GM10847 (cell line): ENCODE data around the gene PCLO.

Experiments used
- POLR2A ChIP-seq: IDR thresholded peaks from 2 replicates; pipeline ENCODE4 v1.6.1; 2011; ENCODE audit not compliant: insufficient read length; ENCODE audit errors: extremely low read depth

The PCLO gene

DNA sequence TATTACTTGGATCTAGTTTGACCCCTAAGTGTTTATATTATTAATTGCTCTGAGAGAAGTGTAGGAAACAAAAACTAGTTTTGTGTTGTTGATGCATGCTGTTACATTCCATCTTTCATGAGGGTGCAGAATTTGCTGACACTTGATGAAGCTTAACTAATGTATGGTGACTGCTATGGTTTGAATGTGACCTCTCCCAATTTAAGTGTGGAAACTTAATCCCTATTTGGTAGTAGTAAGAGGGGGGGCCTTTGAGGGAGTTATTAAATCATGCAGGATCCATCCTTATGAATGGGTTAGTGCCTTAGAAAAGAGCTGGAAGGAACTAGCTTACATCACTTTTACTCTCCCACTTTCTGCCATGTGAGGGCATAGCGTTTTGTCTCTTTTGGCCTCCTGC, 142.5 kb downstream of the PCLO start:
- no peak for TF ChIP-seq POLR2A

GRCh38 chr7:83015916-83016315, 146.8 kb downstream of the PCLO start:
- TF ChIP-seq POLR2A, result no peak

DNA sequence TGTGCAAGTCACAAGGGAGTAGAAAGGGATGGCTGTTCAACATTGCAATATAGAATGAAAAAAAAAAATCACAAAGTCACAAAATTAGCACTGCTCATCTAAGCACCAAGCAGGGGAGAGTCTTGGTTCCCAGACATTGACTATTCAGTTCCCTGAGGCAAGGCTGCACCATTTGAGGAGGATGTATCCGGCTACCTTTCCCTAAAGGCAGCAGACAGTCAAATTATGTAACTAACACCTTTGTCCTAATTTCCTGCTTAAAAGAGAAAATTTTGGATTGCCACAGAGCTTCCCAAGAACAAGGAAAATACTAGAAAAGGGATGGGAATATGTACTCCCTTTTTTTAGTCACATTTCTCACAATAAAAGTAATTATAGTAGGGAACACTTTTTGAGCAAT, 148.1 kb downstream of the PCLO start:
- no peak for TF ChIP-seq POLR2A

DNA sequence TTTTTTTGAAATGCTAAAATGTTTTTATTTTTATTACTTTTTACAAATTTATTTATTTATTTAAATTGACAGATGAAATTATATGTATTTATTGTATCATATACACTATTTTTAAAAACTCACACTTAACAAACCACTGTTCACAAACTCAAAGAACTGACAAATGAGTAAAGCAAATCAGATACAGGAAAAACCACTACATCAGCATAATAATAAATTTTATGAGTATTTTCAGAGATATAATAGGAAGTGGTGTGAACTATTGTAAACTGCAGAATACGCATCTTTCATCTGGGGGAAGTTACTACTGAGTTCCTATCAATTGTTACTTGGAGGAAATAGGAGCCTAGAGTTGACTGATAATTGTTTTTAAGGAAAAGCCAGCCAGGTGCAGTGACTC, 150.7 kb downstream of the PCLO start:
- no peak for TF ChIP-seq POLR2A

- TF ChIP-seq POLR2A, result no peak
Measured at GRCh38 chr7:83005410-83005809, 157.3 kb downstream of the PCLO start.

DNA sequence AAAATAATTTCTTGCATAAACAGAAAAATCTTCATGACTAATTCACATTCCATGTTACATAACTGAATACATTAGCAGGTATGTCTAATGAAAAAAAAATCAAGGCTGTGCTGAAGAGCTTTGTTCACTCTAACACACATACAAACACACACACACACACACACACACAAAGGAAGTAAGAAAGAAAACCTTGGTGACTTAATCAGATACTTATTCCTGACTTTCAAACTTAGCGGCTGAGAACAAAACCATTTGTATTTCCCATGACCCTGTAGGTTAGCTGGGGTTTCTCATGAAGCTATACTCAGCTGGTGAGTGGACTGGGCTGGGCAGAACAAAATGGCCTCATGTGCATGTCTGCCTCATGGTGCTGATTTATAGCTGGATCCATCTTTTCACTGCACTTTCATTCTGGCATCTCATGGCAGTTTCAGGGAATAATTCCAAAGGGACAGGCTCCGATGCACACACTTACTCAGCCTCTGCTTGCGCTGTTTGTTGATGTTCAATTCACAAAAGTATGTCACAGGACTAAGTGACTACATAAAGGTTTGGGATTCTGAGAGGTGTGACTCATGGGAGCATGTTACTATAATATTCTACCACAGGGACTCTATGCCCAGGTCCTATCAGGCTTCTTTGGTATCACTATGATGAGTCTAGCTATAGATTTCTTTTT, 161.2 kb downstream of the PCLO start:
- no peak for TF ChIP-seq POLR2A

- no peak for TF ChIP-seq POLR2A
Measured at GRCh38 chr7:82998436-82998835, 164.2 kb downstream of the PCLO start.

DNA sequence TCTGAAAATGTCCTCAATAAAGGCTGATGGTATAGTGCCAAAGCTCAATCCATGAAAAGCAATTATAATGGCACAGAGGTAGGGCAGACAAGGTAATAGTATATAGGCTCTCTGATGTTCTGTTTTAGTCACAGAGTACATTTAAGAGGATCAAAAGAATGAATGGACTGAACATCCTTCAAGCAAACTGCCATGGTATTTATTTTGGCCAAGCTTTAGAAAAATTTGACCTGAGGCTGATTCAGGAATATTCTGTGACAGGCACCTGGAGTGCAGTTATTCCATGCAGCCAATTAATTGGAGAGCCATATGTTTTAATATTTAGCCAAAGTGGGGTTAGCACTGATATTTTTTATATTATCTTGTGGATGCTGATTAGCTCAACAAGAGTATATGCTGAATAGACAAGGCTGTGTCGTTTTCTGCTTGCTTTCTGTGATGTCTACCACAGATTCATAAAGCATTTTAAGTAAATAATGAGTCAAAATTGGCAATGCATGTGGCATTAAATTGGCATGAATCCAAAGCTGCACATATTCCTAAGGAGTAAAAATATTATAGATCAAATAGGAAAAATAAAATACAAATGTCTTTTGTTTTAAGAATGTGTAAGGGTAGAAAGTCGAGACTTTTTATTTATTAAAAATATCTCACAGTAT, 177.4 kb downstream of the PCLO start:
- TF ChIP-seq POLR2A, result no peak

DNA sequence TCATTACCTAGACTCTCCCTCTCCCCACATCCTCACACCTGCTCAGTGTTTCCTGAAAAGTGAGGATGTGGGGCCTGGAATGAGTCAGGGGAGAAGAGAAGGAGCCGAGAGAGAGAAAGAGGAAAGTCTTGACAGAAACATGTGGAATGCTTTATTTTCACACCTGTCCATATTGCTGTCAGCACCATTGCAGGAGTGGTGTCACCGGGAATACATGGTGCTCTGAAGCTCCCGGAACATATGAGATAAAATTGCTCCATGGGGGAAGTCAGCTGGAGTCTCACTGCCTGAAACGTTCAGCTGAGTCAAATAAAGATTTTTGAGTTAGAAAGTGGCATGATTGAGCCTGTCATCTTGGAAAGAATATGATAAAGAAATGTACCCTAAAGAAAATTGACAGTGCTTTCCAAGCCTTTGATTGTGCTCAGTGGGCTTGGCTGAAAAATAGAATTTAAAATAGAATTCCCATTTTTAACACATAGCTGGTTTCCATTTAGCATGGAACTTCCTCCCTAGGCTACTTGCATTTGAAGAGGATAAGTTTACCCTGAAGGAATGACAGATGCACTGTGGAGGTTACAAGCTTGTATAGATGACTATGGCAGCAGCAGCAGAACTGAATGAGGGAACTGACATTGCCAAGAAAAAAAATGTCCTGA, 182.4 kb downstream of the PCLO start:
- TF ChIP-seq POLR2A, result no peak

DNA sequence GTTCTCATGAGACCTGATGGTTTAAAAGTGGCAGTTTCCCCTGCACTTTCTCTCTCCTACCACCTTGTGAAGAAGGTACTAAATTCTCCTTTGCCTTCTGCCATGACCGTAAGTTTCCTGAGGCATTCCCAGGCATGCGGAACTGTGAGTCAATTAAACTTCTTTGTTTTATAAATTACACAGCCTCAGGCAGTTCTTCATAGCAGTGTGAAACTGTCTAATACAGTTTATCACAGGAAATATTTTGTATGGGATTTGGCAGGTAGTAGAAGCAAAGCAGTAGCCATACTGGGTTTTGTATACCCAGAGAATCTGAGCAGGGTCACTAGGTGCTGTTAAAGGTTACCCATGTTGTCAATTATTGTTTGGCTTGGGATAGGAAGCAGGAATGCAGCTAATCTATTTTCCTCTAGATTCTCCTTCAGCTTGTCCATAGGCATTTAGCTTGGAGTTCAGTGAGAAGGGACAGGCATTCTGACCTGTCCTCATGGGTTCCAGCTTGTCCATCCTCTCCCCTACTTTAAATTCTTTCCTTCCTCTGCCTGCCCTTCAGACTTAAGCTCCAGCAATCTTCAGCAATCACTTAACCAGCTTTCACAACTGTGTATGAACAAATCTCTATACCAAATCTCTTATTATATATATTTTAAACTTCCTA, 186.7 kb downstream of the PCLO start:
- TF ChIP-seq POLR2A, result no peak

GRCh38 chr7:82972135-82972534, 190.5 kb downstream of the PCLO start:
- no peak for TF ChIP-seq POLR2A

GRCh38 chr7:82965088-82966036, 197.3 kb downstream of the PCLO start:
- TF ChIP-seq POLR2A, result no peak

- no peak for TF ChIP-seq POLR2A
Measured at GRCh38 chr7:82964150-82964882, 198.4 kb downstream of the PCLO start.

DNA sequence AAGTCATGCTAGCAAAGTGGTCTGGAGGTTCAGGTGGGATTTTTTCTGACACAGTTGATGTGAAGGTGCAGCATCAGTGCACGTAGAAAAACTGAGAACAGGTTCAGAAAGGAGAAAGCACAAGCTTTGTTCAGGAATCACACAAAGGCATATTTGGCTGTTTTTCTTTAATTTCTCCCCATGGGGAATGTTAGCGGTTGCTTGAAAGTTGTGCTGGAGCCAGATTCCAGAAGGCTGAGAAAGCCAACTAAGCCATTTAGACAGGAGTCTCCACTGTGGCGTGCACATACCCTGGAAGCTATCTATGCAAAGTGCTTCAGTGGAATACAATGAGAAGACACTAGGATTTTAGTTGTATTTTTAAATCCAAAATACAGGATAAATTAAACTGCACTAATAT, 201.4 kb downstream of the PCLO start:
- TF ChIP-seq POLR2A, result no peak
